Measurements from ENCODE around the gene SERTAD2.

- no peak for TF ChIP-seq CTCF (IDR thresholded peaks at IDR 0.05)
- TF ChIP-seq POLR2AphosphoS5 (IDR thresholded peaks at IDR 0.05), result no peak
- no peak for TF ChIP-seq POLR2A (IDR thresholded peaks at IDR 0.05)
Observed at GRCh38 chr2:64629875-64630274, 23.8 kb downstream of the SERTAD2 start.
